ENCODE data around the gene NFATC4. TPM values are rescaled to one million over a fixed set of nuclear protein-coding genes. Genes with fewer than 3 reads are reported as not detected.

Gene NFATC4
- total RNA-seq, 2 donors from 2014 or later = 11.2 to 24.0 TPM

DNA sequence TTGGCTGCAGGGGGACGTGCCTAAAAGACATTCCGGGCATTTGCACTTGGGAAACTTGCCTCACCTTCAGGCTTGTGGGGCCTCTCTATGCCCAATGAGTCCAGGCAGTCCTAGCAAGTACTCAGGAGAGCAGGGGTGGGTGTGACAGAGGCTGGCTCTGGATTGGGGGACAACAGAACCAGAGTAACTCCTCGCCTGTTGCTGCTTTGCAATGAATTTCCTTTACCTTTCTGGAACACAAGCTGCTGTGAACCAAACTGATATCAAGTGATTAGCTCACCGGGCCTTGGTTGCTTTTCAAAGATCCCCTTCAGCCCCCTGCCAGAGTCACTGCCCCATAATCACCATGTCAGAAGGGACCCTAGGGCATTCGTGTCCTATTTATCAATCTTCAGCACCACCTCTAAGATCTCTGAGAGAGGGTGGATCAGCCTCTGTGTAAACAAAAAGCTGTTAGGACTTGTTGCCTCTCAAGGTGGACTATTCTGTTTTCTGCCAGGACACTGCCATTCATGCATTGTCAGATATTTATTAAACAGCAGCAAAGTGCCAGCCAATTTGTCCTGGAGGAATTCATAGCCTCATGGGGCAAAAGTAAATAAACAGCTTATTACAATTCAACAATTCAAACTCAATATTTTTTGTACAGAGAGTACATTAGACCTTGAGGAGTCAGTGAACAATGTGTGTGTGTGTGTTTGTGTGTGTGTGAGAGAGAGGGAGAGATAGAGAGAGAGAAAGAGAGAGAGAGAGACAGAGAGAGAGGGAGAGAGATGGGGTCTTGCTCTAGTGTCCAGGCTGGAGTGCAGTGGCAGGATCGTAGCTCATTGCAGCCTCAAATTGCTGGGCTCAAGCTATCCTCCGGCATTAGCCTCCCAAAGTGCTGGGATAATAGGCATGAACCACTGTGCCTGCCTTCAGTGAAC lies 11.3 kb downstream of the NFATC4 start:
- intact Hi-C loops (cut with DNase I) = no loop called here
- Histone ChIP-seq H3K36me3 (no peaks in the 10 kb centered on the region), H3K27ac (no peak overlapping the region), H3K4me3 (no peak overlapping the region), H3K9ac (ENCODE audit: low read depth in 2 of 2, low read length in 2 of 2) (no peak overlapping the region), H3K9me3 (no peaks in the 10 kb centered on the region), H3K4me1 (no peaks in the 10 kb centered on the region), H3K27me3 (no peaks in the 10 kb centered on the region)
- DNase-seq = no peak
- TF ChIP-seq CTCF (IDR thresholded peaks at IDR 0.05) = no peak

- intact Hi-C loops (cut with DNase I) = no loop called here
- H3K27ac ChIP-seq = no peak overlapping the region
- no peaks in the 10 kb centered on the region for H3K9me3 ChIP-seq
- no peaks in the 10 kb centered on the region for H3K4me1 ChIP-seq
- H3K27me3 ChIP-seq = no peaks in the 10 kb centered on the region
- H3K4me3 ChIP-seq = no peak overlapping the region
- H3K9ac ChIP-seq (ENCODE audit: low read depth in 2 of 2, low read length in 2 of 2) = no peak overlapping the region
- no peaks in the 10 kb centered on the region for H3K36me3 ChIP-seq
- no peak for TF ChIP-seq CTCF (IDR thresholded peaks at IDR 0.05)
- no peak for DNase-seq
These were observed 12.1 kb downstream of the NFATC4 start for GRCh38 chr14:24379907-24380730.

DNA sequence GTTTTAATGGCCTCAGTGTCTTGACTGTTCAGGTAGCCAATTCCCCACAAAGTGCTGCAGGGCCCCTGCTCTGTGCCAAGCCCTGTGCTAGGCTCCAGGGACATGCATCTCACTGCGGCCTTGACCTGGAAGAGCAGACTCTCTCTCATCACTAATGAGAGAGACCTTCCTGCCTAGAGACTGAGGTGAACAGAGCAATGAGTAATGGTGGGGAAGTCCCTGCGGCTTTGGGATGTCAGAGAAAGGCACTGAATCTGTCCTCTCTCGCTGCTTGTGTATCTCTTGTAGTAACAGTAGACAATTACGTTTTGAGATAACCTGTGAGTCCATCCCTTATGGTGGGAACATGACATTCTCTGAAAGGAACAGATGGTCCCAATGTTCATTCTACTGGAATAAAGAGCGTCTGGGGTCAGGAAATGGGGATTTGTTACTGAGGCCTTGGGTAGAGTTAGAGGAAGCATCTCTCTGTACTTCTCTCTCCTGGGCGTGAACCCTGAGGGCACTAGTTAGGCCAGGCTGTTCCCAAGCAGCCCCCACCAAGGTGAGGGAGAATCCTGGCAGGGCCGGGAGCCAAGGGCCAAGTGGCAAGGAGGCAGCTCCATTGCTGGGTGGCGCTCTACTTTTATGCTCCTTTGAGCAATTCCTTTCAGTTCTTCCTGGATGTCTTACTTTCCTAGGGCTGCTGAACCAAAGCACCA lies 13.5 kb downstream of the NFATC4 start:
- Histone ChIP-seq H3K27me3 (no peaks in the 10 kb centered on the region), H3K4me1 (no peaks in the 10 kb centered on the region), H3K9me3 (no peaks in the 10 kb centered on the region), H3K9ac (ENCODE audit: low read depth in 2 of 2, low read length in 2 of 2) (no peak overlapping the region), H3K4me3 (no peak overlapping the region), H3K36me3 (no peaks in the 10 kb centered on the region), H3K27ac (no peak overlapping the region)
- DNase-seq = no peak
- intact Hi-C loops (cut with DNase I) = no loop called here
- TF ChIP-seq CTCF (IDR thresholded peaks at IDR 0.05) = no peak

DNA sequence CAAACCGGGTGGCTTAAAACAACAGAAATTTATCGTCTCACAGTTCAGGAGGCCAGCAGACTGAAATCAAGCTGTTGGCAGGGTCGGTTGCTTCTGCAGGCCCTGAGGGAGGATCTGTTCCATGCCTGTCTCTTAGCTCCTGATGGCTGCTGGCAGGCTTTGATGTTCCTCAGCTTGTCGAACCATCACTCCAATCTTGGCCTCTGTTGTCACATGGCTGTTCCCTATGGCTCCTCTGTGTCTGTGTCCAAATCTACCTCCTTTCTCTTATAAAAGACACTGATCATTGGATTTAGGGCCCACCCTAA lies 14.0 kb downstream of the NFATC4 start:
- H3K27ac ChIP-seq = no peak overlapping the region
- no peaks in the 10 kb centered on the region for H3K36me3 ChIP-seq
- TF ChIP-seq CTCF (IDR thresholded peaks at IDR 0.05) = no peak
- H3K27me3 ChIP-seq = no peaks in the 10 kb centered on the region
- no peak for DNase-seq
- no peak overlapping the region for H3K9ac ChIP-seq (ENCODE audit: low read depth in 2 of 2, low read length in 2 of 2)
- H3K4me1 ChIP-seq = no peaks in the 10 kb centered on the region
- no peaks in the 10 kb centered on the region for H3K9me3 ChIP-seq
- intact Hi-C loops (cut with DNase I) = no loop called here
- H3K4me3 ChIP-seq = no peak overlapping the region

GRCh38 chr14:24384169-24384568 lies 16.2 kb downstream of the NFATC4 start:
- H3K9ac ChIP-seq (ENCODE audit: low read depth in 2 of 2, low read length in 2 of 2) = no peak overlapping the region
- no peaks in the 10 kb centered on the region for H3K27me3 ChIP-seq
- no peaks in the 10 kb centered on the region for H3K4me1 ChIP-seq
- no peak overlapping the region for H3K27ac ChIP-seq
- intact Hi-C loops (cut with DNase I) = no loop called here
- H3K36me3 ChIP-seq = no peaks in the 10 kb centered on the region
- H3K9me3 ChIP-seq = no peaks in the 10 kb centered on the region
- no peak for TF ChIP-seq CTCF (IDR thresholded peaks at IDR 0.05)
- no peak overlapping the region for H3K4me3 ChIP-seq
- no peak for DNase-seq
